ENCODE data around the gene HAO1.
A peak's percentile ranks its signal among the peaks of the same experiment; 100 is the strongest.

DNA sequence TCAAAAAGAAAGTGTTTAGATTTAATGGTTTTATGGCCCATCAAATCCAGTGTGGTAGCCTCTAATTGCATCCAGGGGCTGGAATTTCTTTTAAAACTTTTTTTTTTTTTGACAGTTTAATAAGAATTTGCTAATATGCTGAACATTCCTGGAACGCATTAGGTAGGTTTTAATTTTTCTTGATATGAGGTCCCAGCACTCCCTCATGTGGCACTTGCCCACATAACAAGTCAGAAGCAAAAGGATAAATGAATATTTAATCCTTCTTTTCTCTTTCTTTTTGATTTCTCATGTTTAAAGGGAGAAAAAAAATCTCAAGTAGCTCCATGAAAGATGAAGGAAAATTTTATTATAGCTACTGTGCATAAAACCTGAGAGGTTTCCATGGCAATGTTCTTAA is 13.5 kb downstream of the HAO1 start:
- TF ChIP-seq, protein P1, sequence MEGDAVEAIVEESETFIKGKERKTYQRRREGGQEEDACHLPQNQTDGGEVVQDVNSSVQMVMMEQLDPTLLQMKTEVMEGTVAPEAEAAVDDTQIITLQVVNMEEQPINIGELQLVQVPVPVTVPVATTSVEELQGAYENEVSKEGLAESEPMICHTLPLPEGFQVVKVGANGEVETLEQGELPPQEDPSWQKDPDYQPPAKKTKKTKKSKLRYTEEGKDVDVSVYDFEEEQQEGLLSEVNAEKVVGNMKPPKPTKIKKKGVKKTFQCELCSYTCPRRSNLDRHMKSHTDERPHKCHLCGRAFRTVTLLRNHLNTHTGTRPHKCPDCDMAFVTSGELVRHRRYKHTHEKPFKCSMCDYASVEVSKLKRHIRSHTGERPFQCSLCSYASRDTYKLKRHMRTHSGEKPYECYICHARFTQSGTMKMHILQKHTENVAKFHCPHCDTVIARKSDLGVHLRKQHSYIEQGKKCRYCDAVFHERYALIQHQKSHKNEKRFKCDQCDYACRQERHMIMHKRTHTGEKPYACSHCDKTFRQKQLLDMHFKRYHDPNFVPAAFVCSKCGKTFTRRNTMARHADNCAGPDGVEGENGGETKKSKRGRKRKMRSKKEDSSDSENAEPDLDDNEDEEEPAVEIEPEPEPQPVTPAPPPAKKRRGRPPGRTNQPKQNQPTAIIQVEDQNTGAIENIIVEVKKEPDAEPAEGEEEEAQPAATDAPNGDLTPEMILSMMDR (IDR thresholded peaks at IDR 0.05), result peak in 3 of 7 experiments; percentile 20 to 32 (median 26)
- TF ChIP-seq EP300 (IDR thresholded peaks at IDR 0.05), result no peak
